Activated T-cell treated with anti-CD3 and anti-CD28 coated beads, Interleukin-2, amount 50 U/mL, for 48 hours (primary cell): ENCODE data around the gene HRCT1.
"Not testable (repeated sequence)": the region's sequence is repeated elsewhere in the genome, so short reads cannot be mapped to it uniquely, and the experiment has no call there.

ENCODE experiments used
- DNase-seq, 2 experiments: peaks; one replicate each; pipeline ENCODE4 v3.0.0-alpha.2; 2020

The HRCT1 gene

GRCh38 chr9:35905912-35906679, at the start of gene HRCT1:
TSS of gene HRCT1 (plus strand) at chr9:35906202. CDS start at chr9:35906288, 86 bp downstream.
- DNase-seq, result no peak

GRCh38 chr9:35856206-35856605, 49.8 kb upstream of the HRCT1 start:
- peak in 1 of 2 experiments; percentile 4 for DNase-seq

- peak; percentile 4 for DNase-seq
Observed at GRCh38 chr9:35856882-35857281, 49.1 kb upstream of the HRCT1 start.

GRCh38 chr9:35858458-35858857, 47.5 kb upstream of the HRCT1 start:
- peak in 1 of 2 experiments; percentile 1 for DNase-seq

- DNase-seq, result peak in 1 of 2 experiments; percentile 24
Observed at GRCh38 chr9:35859310-35859989, 46.6 kb upstream of the HRCT1 start.

GRCh38 chr9:35859990-35860339, 46.0 kb upstream of the HRCT1 start:
- no peak for DNase-seq

- DNase-seq, result no peak
Observed at GRCh38 chr9:35861161-35861897, 44.7 kb upstream of the HRCT1 start.

GRCh38 chr9:35862328-35862727, 43.7 kb upstream of the HRCT1 start:
- DNase-seq, result no peak

GRCh38 chr9:35863583-35863982, 42.4 kb upstream of the HRCT1 start:
- DNase-seq, result no peak

- DNase-seq, result no peak
Observed at GRCh38 chr9:35864695-35865255, 41.2 kb upstream of the HRCT1 start.

GRCh38 chr9:35867538-35867937, 38.5 kb upstream of the HRCT1 start:
- no peak for DNase-seq

- DNase-seq, result no peak
Observed at GRCh38 chr9:35868933-35869332, 37.1 kb upstream of the HRCT1 start.

GRCh38 chr9:35869621-35870216, 36.3 kb upstream of the HRCT1 start:
- no peak for DNase-seq

- DNase-seq, result no peak
Observed at GRCh38 chr9:35870351-35870923, 35.6 kb upstream of the HRCT1 start, which contains the start of gene OR13J1. TSS of gene OR13J1 (minus strand) at chr9:35870401. CDS start at chr9:35870401, 0 bp downstream.

GRCh38 chr9:35871545-35871944, 34.5 kb upstream of the HRCT1 start:
- no peak for DNase-seq

- no peak for DNase-seq
Observed at GRCh38 chr9:35872505-35872904, 33.5 kb upstream of the HRCT1 start.

- peak; percentile 84 to 86 for DNase-seq
Observed at GRCh38 chr9:35882263-35882848, 23.6 kb upstream of the HRCT1 start.

- no peak for DNase-seq
Observed at GRCh38 chr9:35882996-35883395, 23.0 kb upstream of the HRCT1 start.

- not testable (repeated sequence) for DNase-seq
Observed at GRCh38 chr9:35884908-35885307, 21.1 kb upstream of the HRCT1 start.

GRCh38 chr9:35891646-35892045, 14.4 kb upstream of the HRCT1 start:
- DNase-seq, result no peak

- no peak for DNase-seq
Observed at GRCh38 chr9:35892051-35892450, 14.0 kb upstream of the HRCT1 start.

GRCh38 chr9:35896570-35896969, 9.4 kb upstream of the HRCT1 start:
- DNase-seq, result no peak
